ENCODE measurements around the gene MRM2. TPM values are rescaled to one million over a fixed set of nuclear protein-coding genes. Genes with fewer than 3 reads are reported as not detected.

MRM2 gene
- polyA plus RNA-seq, 2 of the 4 experiments (the other 2 are of a cell fraction), result 35.6 to 44.0 TPM

GRCh38 chr7:2278026-2278425, 36.0 kb upstream of the MRM2 start:
- ATAC-seq (no peak), DNase-seq (ENCODE audit: low read depth in 1 of 2, low spot score in 1 of 2) (no peak), FAIRE-seq (no peak)
- ChIA-PET POLR2A (no interaction called here), CTCF (no interaction called here)
- Histone ChIP-seq H3K9me3 (no peaks in the 10 kb centered on the region), H3K4me2 (no peak overlapping the region), H3K27ac (no peak overlapping the region), H3K4me1 (no peaks in the 10 kb centered on the region), H3K4me3 (no peak overlapping the region)
- WGBS (ENCODE audit: missing lambda C conversion rate), result 97% methylated on average over 10 of the region's 11 CpGs
- TF ChIP-seq HDAC2 (IDR thresholded peaks at IDR 0.05) (no peak), KDM1A (IDR thresholded peaks at IDR 0.05; ENCODE audit: low read depth) (no peak), FOXS1 (CRISPR knock-in tag; IDR thresholded peaks at IDR 0.05) (no peak), SREBF2 (IDR thresholded peaks at IDR 0.05) (no peak), ZSCAN20 (CRISPR knock-in tag; IDR thresholded peaks at IDR 0.05) (no peak), NPAS2 (CRISPR knock-in tag; IDR thresholded peaks at IDR 0.05; ENCODE audit: borderline replicate concordance) (no peak), CHD4 (IDR thresholded peaks at IDR 0.05; ENCODE audit: borderline replicate concordance) (no peak), NR3C1 (IDR thresholded peaks at IDR 0.05) (no peak), MAZ (IDR thresholded peaks at IDR 0.05; ENCODE audit: borderline replicate concordance, low read depth, low read length) (no peak), RAD21 (conservative IDR thresholded peaks at IDR 0.05 in 1 of 2, IDR thresholded peaks at IDR 0.05 in 1 of 2) (no peak), JUN (IDR thresholded peaks at IDR 0.05) (no peak), GATA3 (IDR thresholded peaks at IDR 0.05; ENCODE audit: borderline replicate concordance) (no peak), ELK1 (IDR thresholded peaks at IDR 0.05; ENCODE audit: low read depth, low read length) (no peak), TP53 (CRISPR knock-in tag; IDR thresholded peaks at IDR 0.05) (no peak), CHD2 (IDR thresholded peaks at IDR 0.05; ENCODE audit: low read length, partially characterized antibody) (no peak), CBX2 (IDR thresholded peaks at IDR 0.05; ENCODE audit: borderline replicate concordance, low read depth) (no peak), SMC3 (IDR thresholded peaks at IDR 0.05) (no peak)
- TF ChIP-seq, protein P1, sequence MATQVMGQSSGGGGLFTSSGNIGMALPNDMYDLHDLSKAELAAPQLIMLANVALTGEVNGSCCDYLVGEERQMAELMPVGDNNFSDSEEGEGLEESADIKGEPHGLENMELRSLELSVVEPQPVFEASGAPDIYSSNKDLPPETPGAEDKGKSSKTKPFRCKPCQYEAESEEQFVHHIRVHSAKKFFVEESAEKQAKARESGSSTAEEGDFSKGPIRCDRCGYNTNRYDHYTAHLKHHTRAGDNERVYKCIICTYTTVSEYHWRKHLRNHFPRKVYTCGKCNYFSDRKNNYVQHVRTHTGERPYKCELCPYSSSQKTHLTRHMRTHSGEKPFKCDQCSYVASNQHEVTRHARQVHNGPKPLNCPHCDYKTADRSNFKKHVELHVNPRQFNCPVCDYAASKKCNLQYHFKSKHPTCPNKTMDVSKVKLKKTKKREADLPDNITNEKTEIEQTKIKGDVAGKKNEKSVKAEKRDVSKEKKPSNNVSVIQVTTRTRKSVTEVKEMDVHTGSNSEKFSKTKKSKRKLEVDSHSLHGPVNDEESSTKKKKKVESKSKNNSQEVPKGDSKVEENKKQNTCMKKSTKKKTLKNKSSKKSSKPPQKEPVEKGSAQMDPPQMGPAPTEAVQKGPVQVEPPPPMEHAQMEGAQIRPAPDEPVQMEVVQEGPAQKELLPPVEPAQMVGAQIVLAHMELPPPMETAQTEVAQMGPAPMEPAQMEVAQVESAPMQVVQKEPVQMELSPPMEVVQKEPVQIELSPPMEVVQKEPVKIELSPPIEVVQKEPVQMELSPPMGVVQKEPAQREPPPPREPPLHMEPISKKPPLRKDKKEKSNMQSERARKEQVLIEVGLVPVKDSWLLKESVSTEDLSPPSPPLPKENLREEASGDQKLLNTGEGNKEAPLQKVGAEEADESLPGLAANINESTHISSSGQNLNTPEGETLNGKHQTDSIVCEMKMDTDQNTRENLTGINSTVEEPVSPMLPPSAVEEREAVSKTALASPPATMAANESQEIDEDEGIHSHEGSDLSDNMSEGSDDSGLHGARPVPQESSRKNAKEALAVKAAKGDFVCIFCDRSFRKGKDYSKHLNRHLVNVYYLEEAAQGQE (IDR thresholded peaks at IDR 0.05), result no peak
- TF ChIP-seq, protein P2, sequence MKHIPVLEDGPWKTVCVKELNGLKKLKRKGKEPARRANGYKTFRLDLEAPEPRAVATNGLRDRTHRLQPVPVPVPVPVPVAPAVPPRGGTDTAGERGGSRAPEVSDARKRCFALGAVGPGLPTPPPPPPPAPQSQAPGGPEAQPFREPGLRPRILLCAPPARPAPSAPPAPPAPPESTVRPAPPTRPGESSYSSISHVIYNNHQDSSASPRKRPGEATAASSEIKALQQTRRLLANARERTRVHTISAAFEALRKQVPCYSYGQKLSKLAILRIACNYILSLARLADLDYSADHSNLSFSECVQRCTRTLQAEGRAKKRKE (CRISPR knock-in tag; IDR thresholded peaks at IDR 0.05; ENCODE audit: low read depth), result no peak
- TF ChIP-seq, protein P3, sequence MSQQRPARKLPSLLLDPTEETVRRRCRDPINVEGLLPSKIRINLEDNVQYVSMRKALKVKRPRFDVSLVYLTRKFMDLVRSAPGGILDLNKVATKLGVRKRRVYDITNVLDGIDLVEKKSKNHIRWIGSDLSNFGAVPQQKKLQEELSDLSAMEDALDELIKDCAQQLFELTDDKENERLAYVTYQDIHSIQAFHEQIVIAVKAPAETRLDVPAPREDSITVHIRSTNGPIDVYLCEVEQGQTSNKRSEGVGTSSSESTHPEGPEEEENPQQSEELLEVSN (IDR thresholded peaks at IDR 0.05; ENCODE audit: borderline replicate concordance, low read depth), result no peak

DNA sequence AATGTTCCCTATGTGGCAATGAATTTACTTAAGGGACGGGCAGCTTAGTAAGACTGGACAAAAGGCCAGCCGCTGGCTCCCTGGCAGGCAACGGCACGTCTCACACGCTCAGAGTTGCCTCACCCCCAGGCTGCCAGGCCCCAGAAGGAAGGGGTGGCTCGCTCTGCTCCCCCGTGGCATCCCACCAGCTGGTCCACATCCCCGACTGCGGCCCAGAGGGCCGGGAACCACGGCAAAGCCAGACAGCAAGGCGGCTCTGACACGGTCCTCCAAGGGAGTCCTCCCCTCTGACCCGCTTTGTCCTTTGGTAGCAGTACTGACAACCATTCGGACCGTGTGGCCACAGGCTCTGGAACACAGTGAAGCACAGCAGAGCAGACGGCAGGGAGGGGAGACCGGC, 34.1 kb upstream of the MRM2 start:
- H3K27ac ChIP-seq, result no peak overlapping the region
- DNase-seq (ENCODE audit: low read depth in 1 of 2, low spot score in 1 of 2) (no peak), ATAC-seq (no peak), FAIRE-seq (no peak)
- no peaks in the 10 kb centered on the region for H3K9me3 ChIP-seq
- ChIA-PET POLR2A (no interaction called here), CTCF (no interaction called here)
- no peak overlapping the region for H3K4me3 ChIP-seq
- 87% methylated on average over 15 of the region's 18 CpGs for WGBS (ENCODE audit: missing lambda C conversion rate)
- H3K4me2 ChIP-seq, result no peak overlapping the region
- H3K4me1 ChIP-seq, result no peaks in the 10 kb centered on the region
- TF ChIP-seq HOXA7 (CRISPR knock-in tag; IDR thresholded peaks at IDR 0.05) (no peak), NPAS2 (CRISPR knock-in tag; IDR thresholded peaks at IDR 0.05; ENCODE audit: borderline replicate concordance) (no peak), PHF8 (IDR thresholded peaks at IDR 0.05; ENCODE audit: borderline replicate concordance, low read depth) (no peak), MAFK (IDR thresholded peaks at IDR 0.05; ENCODE audit: partially characterized antibody) (no peak), HMGXB4 (CRISPR knock-in tag; IDR thresholded peaks at IDR 0.05; ENCODE audit: borderline replicate concordance) (no peak), CBX8 (IDR thresholded peaks at IDR 0.05) (no peak), CEBPB (IDR thresholded peaks at IDR 0.05) (no peak), TFCP2L1 (CRISPR knock-in tag; IDR thresholded peaks at IDR 0.05) (no peak), HES2 (IDR thresholded peaks at IDR 0.05) (no peak), RARB (CRISPR knock-in tag; IDR thresholded peaks at IDR 0.05) (no peak)
- TF ChIP-seq, protein P2 (CRISPR knock-in tag; IDR thresholded peaks at IDR 0.05; ENCODE audit: low read depth), result no peak

Measured in A549 (cell line).